Naive thymus-derived CD8-positive, alpha-beta T cell (primary cell): Measurements from ENCODE around the gene REPS2. TPM values are rescaled to one million over a fixed set of nuclear protein-coding genes. Genes with fewer than 3 reads are reported as not detected.

Experiments used
- ATAC-seq, 2 donors: fragments of 150-1000 bp; cut with Tn5 transposase in 1 of 2; sonication (Bioruptor Pico), chemical (Tn5 transposase) in 1 of 2; 1 replicate in 1 of 2; 2 replicates in 1 of 2; pipeline ENCODE4 v1.10.0; 2021; ENCODE audit warnings: mild to moderate bottlenecking in 2 of 2, moderate library complexity in 2 of 2
- POLR2A ChIA-PET: fragments of 350-600 bp; sonication (Branson Sonifier 250); formaldehyde crosslinking; loops from one replicate; lab custom pipeline; 2021; ENCODE audit warnings: antibody characterized with exemption; lab: Charles Lee
- DNase-seq, 10 donors: peaks; one replicate each; pipeline versions ENCODE4 v3.0.0 to v3.0.0-alpha.2; 2020 to 2022
- H3K27ac Mint-ChIP-seq, 10 donors: one replicate each; pipeline ENCODE4 v1.8.0; 2020 to 2022; ENCODE audit warnings: mild to moderate bottlenecking in 10 of 10, mixed read lengths in 10 of 10, moderate library complexity in 4 of 10, inconsistent platforms in 1 of 10
- H3K27me3 Mint-ChIP-seq, 5 donors: one replicate each; pipeline ENCODE4 v1.8.0; 2021 to 2022; ENCODE audit warnings: mixed read lengths in 5 of 5
- H3K36me3 Mint-ChIP-seq, 3 donors: one replicate each; pipeline ENCODE4 v1.8.0; 2020 to 2022; ENCODE audit warnings: mixed read lengths in 3 of 3, mild to moderate bottlenecking in 2 of 3, inconsistent platforms in 1 of 3
- H3K4me1 Mint-ChIP-seq, 4 donors: one replicate each; pipeline ENCODE4 v1.8.0; 2021 to 2022; ENCODE audit warnings: mixed read lengths in 4 of 4
- H3K4me3 Mint-ChIP-seq, 10 donors: one replicate each; pipeline ENCODE4 v1.8.0; 2020 to 2022; ENCODE audit warnings: mild to moderate bottlenecking in 10 of 10, mixed read lengths in 10 of 10, moderate library complexity in 6 of 10, inconsistent platforms in 1 of 10
- H3K9me3 Mint-ChIP-seq, 9 donors: one replicate each; pipeline ENCODE4 v1.8.0; 2020 to 2022; ENCODE audit warnings: mixed read lengths in 9 of 9, mild to moderate bottlenecking in 3 of 9, inconsistent platforms in 1 of 9, moderate library complexity in 1 of 9
- polyA plus RNA-seq, 3 donors: library from polyadenylated mRNA; unstranded; fragments of 300-500 nt; fragmentation: Illumina TruSeq; gene quantifications; one replicate each; pipeline ENCODE4 v1.2.3, GENCODE V29; 2021
- total RNA-seq, 8 experiments: library from RNA in 2 of 8; stranded (reverse) in 2 of 8; gene quantifications; one replicate each; pipeline ENCODE4 v1.2.3 and lab custom pipeline; 2021 to 2026

The REPS2 gene
- total and polyA plus RNA-seq, 5 experiments from 2014 or later, result 0.31 to 0.62 (median 0.41) TPM; not detected in 2

DNA sequence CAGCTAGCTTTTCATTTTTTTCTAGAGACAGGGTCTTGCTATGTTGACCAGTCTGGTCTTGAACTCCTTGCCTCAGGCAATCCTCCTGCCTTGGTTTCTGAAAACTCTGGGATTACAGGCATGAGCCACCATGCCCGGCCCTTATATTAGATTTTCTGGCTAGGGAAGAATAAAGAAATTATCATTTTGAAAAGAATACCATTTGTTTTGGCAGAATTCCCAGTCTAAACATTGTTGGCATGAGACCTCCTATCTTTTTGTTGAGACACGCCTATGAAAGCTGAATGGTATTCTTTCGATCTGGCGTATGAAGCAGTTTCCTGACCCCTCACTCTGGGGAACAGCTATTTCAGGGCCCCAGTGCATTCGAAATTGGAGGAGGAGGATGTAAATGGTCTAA is 107.0 kb downstream of the REPS2 start:
- H3K4me1 Mint-ChIP-seq, result no peaks in the 10 kb centered on the region
- no peak overlapping the region for H3K27ac Mint-ChIP-seq
- no peaks in the 10 kb centered on the region for H3K36me3 Mint-ChIP-seq
- DNase-seq (no peak), ATAC-seq (no peak)
- POLR2A ChIA-PET, result no interaction called here
- H3K9me3 Mint-ChIP-seq, result no peaks in the 10 kb centered on the region
- H3K27me3 Mint-ChIP-seq, result peaks cover 0 to 3% (median 0%) of the 10 kb centered on the region in 5 donors
- H3K4me3 Mint-ChIP-seq, result no peak overlapping the region

DNA sequence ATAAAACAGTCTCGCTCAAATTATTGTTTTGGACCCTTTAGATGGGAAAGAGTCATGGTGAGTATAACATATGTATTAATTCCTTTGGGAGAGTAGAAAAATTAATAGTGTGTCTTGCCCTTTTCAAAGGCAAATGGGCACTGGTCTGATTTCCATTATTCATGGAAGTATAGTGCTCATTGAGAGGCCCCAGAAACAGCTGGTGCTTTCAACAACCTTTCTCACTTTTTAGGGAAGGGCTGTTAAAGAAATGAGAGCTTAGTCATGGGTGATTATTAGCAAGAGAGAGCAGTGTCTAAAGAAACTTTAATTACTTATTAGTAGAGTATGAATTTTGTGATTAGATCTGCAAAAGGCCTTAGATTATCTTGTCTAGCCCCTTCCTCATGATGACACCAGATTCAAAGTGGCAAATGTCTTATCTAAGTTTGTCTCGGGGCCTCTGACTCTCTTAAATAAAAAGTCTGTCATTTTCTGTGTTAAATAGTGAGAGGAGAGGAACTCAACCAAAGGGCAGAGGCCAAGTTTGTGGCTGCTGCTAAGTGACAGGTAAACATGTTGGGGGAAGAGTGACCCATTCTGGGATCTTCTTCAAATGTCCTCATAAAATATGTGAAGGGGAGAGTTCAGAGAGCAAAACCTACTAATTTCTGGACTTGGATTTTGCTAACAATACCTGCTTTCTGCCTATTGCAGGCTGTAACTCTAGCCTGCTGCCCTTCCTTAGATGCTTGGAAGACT is 110.6 kb downstream of the REPS2 start:
- POLR2A ChIA-PET, result no interaction called here
- H3K36me3 Mint-ChIP-seq, result no peaks in the 10 kb centered on the region
- DNase-seq (no peak), ATAC-seq (no peak)
- H3K27ac Mint-ChIP-seq, result no peak overlapping the region
- peaks cover 0 to 2% (median 0%) of the 10 kb centered on the region in 9 donors for H3K9me3 Mint-ChIP-seq
- H3K4me1 Mint-ChIP-seq, result no peaks in the 10 kb centered on the region
- H3K4me3 Mint-ChIP-seq, result no peak overlapping the region
- H3K27me3 Mint-ChIP-seq, result no peaks in the 10 kb centered on the region

DNA sequence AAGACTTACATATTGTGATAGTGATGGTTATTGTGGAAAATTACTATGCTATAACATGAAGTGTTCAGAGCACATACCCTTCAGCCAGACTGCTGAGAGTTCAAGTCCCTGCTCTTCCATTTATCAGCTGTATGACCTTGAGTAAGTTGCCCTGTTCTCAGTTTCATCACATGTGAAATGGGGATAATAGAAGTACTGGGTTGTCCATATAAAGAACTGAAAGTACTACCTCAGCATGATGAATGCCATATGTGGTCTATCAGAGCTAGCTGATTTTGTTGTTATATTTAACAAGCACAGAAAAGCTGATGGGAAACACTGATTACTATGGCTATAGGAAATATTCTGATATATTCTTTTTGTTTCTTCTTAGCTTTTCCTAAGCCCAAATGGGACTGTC is 115.6 kb downstream of the REPS2 start:
- Mint-ChIP-seq H3K9me3 (peaks cover 0 to 2% (median 0%) of the 10 kb centered on the region in 9 donors), H3K27me3 (no peaks in the 10 kb centered on the region), H3K4me3 (no peak overlapping the region), H3K36me3 (no peaks in the 10 kb centered on the region), H3K4me1 (no peaks in the 10 kb centered on the region), H3K27ac (no peak overlapping the region)
- DNase-seq (no peak), ATAC-seq (no peak)
- POLR2A ChIA-PET, result no interaction called here

DNA sequence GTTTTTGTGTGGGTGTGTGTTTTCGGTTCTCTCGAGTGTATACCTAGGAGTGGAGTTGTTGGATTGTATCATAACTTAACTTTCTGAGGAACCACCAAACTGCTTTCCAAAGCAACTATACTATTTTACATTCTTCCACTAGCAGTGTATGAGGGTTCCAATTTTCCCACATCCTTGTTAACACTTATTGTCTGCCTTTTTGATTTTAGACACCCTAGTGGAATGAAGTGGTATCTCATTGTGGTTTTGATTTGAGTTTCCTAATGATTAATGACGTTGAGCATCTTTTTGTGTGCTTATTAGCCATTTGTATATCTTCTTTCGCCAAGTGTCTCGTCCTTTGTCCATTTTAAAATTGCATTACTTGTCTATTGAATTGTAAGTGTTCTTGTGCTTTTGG is 118.6 kb downstream of the REPS2 start:
- Mint-ChIP-seq H3K4me1 (no peaks in the 10 kb centered on the region), H3K27ac (no peak overlapping the region), H3K36me3 (no peaks in the 10 kb centered on the region), H3K4me3 (no peak overlapping the region), H3K9me3 (peaks cover 0 to 2% (median 0%) of the 10 kb centered on the region in 9 donors), H3K27me3 (no peaks in the 10 kb centered on the region)
- DNase-seq (no peak), ATAC-seq (no peak)
- POLR2A ChIA-PET, result no interaction called here

DNA sequence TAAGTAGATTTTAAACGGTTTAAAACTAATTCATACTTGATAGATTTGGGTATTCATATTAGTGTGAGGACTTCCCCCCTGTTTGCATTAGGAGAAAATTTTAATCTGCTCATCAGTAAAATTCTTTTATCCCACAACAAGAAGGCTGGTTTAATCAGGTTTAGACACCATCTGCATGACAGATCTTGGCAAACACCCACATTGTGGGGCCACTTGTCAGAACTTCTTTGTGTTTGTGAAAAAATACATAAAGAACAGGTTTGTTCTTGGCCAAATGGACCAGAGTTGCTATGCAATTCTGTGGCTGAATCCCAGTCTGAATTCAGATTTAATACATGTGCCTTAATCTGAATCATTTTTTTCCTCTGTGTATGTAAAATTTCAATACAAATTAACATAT is 121.1 kb downstream of the REPS2 start:
- H3K36me3 Mint-ChIP-seq, result no peaks in the 10 kb centered on the region
- H3K4me3 Mint-ChIP-seq, result no peak overlapping the region
- ATAC-seq, result no peak
- H3K9me3 Mint-ChIP-seq, result no peaks in the 10 kb centered on the region
- H3K27ac Mint-ChIP-seq, result no peak overlapping the region
- peaks cover 0 to 1% (median 0%) of the 10 kb centered on the region in 5 donors for H3K27me3 Mint-ChIP-seq
- POLR2A ChIA-PET, result no interaction called here
- DNase-seq, result no peak
- H3K4me1 Mint-ChIP-seq, result no peaks in the 10 kb centered on the region

DNA sequence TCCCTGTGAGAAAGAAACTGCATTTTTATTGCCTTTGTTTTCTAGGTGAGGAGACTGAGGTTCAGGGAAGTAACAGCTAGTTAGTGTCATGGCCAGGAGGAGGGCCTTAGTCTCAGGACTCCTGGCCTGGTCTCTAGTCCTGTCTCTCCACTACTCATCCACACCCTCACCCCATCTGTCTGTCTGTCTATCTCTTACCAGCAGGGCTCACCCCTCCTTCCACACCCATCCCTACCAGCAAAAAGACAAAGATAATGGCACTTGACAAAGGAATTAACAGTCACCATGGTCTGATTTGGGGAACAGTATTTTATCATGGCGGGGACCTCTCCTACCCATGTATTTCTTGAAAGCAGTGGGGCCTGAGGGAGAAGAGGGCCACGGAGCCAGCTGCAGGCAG is 125.8 kb downstream of the REPS2 start:
- POLR2A ChIA-PET, result no interaction called here
- H3K27me3 Mint-ChIP-seq, result peaks cover 0 to 1% (median 0%) of the 10 kb centered on the region in 5 donors
- no peaks in the 10 kb centered on the region for H3K9me3 Mint-ChIP-seq
- DNase-seq (no peak), ATAC-seq (no peak)
- H3K27ac Mint-ChIP-seq, result no peak overlapping the region
- no peaks in the 10 kb centered on the region for H3K36me3 Mint-ChIP-seq
- no peak overlapping the region for H3K4me3 Mint-ChIP-seq
- H3K4me1 Mint-ChIP-seq, result peaks cover 0 to 2% (median under 1%) of the 10 kb centered on the region in 4 donors

DNA sequence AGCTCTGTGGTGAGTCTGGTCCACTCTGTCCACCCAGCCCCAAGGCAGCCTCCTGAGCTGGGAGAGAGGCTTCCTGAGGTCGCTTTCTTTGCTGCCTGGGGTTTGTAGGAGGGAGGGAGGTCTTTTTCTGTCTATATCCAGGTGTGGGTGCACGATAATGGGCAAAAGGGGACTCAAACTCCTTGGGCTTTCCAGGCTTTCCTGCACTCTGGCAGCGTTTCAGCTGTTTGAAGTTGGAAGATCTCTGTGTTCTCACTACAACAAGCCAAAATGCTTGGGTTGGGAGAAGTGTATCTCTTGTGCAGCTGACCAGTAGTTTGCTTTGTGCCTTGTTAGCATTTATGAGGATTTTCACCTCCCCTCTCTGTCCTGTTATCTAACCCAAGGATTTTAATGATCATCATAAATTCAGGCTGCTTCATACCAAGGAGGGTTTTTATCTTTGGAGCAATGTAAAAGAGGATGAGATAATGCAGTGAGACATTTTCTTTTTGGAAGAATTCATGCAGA is 126.3 kb downstream of the REPS2 start:
- no peak for ATAC-seq
- no peak for DNase-seq
- POLR2A ChIA-PET, result no interaction called here
- peaks cover 0 to 1% (median 0%) of the 10 kb centered on the region in 5 donors for H3K27me3 Mint-ChIP-seq
- peaks cover 0 to 2% (median under 1%) of the 10 kb centered on the region in 4 donors for H3K4me1 Mint-ChIP-seq
- H3K27ac Mint-ChIP-seq, result no peak overlapping the region
- H3K9me3 Mint-ChIP-seq, result no peaks in the 10 kb centered on the region
- H3K36me3 Mint-ChIP-seq, result no peaks in the 10 kb centered on the region
- H3K4me3 Mint-ChIP-seq, result no peak overlapping the region

DNA sequence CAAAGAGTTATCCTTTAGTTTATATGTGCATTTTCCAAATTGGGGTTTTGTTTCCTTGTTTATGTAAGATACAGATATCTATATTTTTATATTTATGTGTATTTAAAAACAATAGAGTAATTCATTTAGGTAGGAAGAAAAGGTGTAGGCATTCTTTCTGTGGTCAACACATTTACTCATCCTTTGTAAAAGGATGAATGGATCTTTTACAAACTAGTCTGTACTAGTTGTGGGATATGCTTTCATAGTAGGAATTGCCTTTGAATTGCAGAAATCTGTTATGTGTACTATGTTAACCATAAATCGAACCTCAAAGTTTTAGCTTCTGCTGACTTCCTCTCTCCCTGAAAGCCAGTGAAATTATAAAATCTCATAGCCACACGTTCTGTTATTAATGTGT is 128.5 kb downstream of the REPS2 start:
- no peak for DNase-seq
- ATAC-seq, result no peak
- Mint-ChIP-seq H3K4me1 (peaks cover 0 to 2% (median under 1%) of the 10 kb centered on the region in 4 donors), H3K4me3 (no peak overlapping the region), H3K9me3 (no peaks in the 10 kb centered on the region), H3K36me3 (no peaks in the 10 kb centered on the region), H3K27ac (no peak overlapping the region), H3K27me3 (peaks cover 0 to 1% (median 0%) of the 10 kb centered on the region in 5 donors)
- POLR2A ChIA-PET, result no interaction called here

DNA sequence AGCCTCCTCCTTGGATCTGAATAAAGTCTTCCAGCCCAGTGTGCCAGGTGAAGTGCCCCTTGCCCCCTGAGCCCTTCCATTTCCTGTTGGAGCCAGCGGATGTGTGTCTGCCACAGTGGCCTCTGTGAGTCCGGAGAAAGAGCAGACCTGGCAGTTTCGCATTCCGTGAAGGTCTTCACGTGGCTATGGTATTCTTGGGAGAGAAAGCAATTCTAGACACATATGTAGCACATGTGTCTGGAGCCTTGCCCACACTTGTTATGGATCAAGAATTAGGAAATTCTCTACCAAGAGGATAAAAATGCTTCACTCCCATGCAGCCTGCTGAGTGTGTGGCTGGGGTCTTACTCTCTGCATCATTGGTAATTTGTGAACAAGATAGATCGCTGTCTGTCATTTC is 130.9 kb downstream of the REPS2 start:
- Mint-ChIP-seq H3K4me3 (no peak overlapping the region), H3K27me3 (peaks cover 0 to 7% (median 0%) of the 10 kb centered on the region in 5 donors), H3K9me3 (no peaks in the 10 kb centered on the region), H3K36me3 (no peaks in the 10 kb centered on the region), H3K4me1 (peaks cover 0 to 2% (median under 1%) of the 10 kb centered on the region in 4 donors), H3K27ac (no peak overlapping the region)
- ATAC-seq (no peak), DNase-seq (no peak)
- POLR2A ChIA-PET, result no interaction called here

DNA sequence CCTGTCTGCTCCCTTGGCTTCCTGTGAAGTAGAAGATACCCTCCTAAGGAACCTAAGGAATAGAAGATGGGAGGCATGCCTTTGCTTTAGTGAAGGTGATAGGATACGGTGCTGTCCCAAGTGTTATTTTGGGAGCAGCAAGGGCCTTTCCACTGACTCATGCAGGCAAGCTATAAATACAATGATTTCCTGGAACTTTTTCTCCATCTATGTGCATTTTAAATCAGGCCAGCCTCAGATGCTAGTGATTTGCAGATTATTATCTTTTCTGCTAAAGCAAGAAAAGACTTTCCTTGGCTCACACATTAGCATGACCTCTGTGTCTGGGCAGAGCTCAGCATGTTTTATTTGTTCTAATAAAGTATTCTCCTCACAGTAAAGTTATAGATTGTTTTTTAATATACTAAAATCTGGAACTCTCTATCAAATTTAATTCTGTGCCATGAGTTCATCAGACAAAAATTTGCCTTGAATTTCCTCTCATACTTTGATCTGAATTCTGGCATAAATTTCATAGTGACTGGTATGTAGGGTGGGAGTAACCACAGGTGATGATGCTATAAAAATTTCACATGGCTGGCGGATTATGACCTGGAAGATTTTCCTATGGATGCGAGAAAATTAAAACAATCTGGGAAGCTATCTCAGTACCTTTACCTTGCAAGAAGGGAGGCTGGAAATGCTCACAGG is 131.7 kb downstream of the REPS2 start:
- Mint-ChIP-seq H3K27ac (no peak overlapping the region), H3K9me3 (no peaks in the 10 kb centered on the region), H3K36me3 (no peaks in the 10 kb centered on the region), H3K4me1 (peaks cover 0 to 2% (median under 1%) of the 10 kb centered on the region in 4 donors), H3K4me3 (no peak overlapping the region), H3K27me3 (peaks cover 0 to 7% (median 0%) of the 10 kb centered on the region in 5 donors)
- DNase-seq (no peak), ATAC-seq (no peak)
- POLR2A ChIA-PET, result interaction anchor here (0.5 kb wide), 1 partner anchor 1348 kb away, joined by 4 read pairs; the partner anchor contains the start of gene CDKL5

DNA sequence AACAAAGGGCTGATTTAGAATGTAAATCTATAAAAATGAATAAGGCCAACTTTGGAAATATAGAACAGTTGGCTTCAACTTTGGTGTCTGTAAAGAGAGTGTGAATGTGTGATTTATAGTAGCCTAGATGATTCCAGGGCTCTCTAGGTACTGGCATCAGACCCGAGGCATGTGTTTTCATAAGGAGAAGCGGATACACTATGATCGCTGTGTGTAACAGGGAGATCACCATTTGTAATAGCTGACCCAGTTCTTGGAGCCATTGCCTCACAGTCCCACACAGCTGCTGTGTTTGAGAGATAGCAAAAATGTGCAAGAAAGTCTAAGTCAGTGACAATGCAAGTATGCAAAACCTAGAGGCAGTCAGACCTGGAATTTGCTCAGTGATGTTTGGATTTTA is 135.1 kb downstream of the REPS2 start:
- Mint-ChIP-seq H3K36me3 (no peaks in the 10 kb centered on the region), H3K27me3 (peaks cover 0 to 7% (median 0%) of the 10 kb centered on the region in 5 donors), H3K27ac (no peak overlapping the region), H3K4me3 (no peak overlapping the region), H3K9me3 (no peaks in the 10 kb centered on the region), H3K4me1 (no peaks in the 10 kb centered on the region)
- POLR2A ChIA-PET, result no interaction called here
- DNase-seq, result no peak
- no peak for ATAC-seq

DNA sequence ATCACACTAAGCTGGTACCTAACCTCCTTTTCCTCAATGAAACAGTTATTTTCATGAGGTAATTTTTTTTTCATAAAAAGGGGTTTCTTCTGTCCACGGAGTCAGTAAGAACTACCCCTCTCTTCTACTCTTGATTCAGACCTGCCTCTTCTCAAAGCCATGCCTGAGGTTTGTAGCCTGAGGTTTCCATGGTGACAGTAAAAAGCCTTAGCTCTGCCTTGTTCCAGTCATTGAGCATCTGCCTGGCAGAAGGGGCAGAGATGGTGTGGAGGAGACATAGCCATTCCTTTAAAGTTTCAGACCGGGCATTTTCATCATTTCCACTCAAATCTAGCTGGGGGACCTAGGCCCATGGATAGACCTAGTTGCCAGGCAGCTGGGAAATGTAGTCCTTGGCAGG is 135.5 kb downstream of the REPS2 start:
- Mint-ChIP-seq H3K27me3 (peaks cover 0 to 7% (median 0%) of the 10 kb centered on the region in 5 donors), H3K36me3 (no peaks in the 10 kb centered on the region), H3K27ac (no peak overlapping the region), H3K9me3 (no peaks in the 10 kb centered on the region), H3K4me1 (no peaks in the 10 kb centered on the region), H3K4me3 (no peak overlapping the region)
- DNase-seq (no peak), ATAC-seq (no peak)
- POLR2A ChIA-PET, result no interaction called here

DNA sequence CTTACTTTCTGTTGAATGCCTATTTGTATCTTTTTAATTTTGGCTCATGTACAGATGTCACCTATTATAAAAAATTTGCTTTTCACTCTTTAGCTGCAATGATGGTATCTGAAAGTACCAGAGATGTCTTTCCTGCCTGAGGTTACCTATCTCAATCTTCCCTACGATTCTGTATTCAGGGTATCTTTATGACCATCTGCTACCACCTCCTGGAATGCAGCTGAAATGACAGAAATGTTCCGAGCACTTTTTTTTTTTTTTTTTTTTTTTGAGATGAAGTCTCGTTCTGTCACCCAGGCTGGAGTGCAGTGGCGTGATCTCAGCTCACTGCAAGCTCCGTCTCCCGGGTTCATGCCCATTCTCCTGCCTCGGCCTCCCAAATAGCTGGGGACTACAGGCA is 136.4 kb downstream of the REPS2 start:
- Mint-ChIP-seq H3K27me3 (peaks cover 0 to 10% (median 0%) of the 10 kb centered on the region in 5 donors), H3K4me3 (no peak overlapping the region), H3K36me3 (no peaks in the 10 kb centered on the region), H3K9me3 (peaks cover 0 to 2% (median 0%) of the 10 kb centered on the region in 9 donors), H3K27ac (no peak overlapping the region), H3K4me1 (no peaks in the 10 kb centered on the region)
- ATAC-seq (no peak), DNase-seq (no peak)
- POLR2A ChIA-PET, result no interaction called here
